K562 (cell line): ENCODE data around the gene CD22. TPM values are rescaled to one million over a fixed set of nuclear protein-coding genes. Genes with fewer than 3 reads are reported as not detected.

Experiments
- CBX5 ChIP-seq: IDR thresholded peaks from 2 replicates; pipeline ENCODE4 v1.6.1; 2014; ENCODE audit warnings: low read depth, borderline replicate concordance
- CEBPZ ChIP-seq: fragments of 150-350 bp; IDR thresholded peaks from 2 replicates; pipeline ENCODE4 v1.6.1; 2014; ENCODE audit warnings: low read depth, mild to moderate bottlenecking, low read length, borderline replicate concordance
- DEAF1 ChIP-seq: fragments of 450-650 bp; formaldehyde crosslinking; IDR thresholded peaks from 2 replicates; pipeline ENCODE4 v1.4.0; 2020; ENCODE audit warnings: mild to moderate bottlenecking, moderate library complexity
- FOSL1 ChIP-seq: fragments of 200-800 bp; sonication (Bioruptor generic); conservative IDR thresholded peaks from 2 replicates; pipeline ENCODE4 v1.6.1; 2016; ENCODE audit warnings: missing genetic modification characterization, missing compliant biosample characterization
- HLTF ChIP-seq: fragments of 450-650 bp; IDR thresholded peaks from 2 replicates; pipeline ENCODE4 v1.6.1; 2016
- L3MBTL2 ChIP-seq: fragments of 450-650 bp; IDR thresholded peaks from 2 replicates; pipeline ENCODE4 v1.6.1; 2016; ENCODE audit warnings: mild to moderate bottlenecking, moderate library complexity
- NFATC3 ChIP-seq: fragments of 450-650 bp; IDR thresholded peaks from 2 replicates; pipeline ENCODE4 v1.6.1; 2017; ENCODE audit warnings: mild to moderate bottlenecking
- NFXL1 ChIP-seq: fragments of 450-650 bp; formaldehyde crosslinking; IDR thresholded peaks from 2 replicates; pipeline ENCODE4 v1.4.0; 2021; ENCODE audit warnings: mild to moderate bottlenecking
- PYGO2 ChIP-seq: fragments of 450-650 bp; IDR thresholded peaks from 2 replicates; pipeline ENCODE4 v1.6.1; 2016; ENCODE audit warnings: mild to moderate bottlenecking, missing genetic modification characterization, moderate library complexity, missing compliant biosample characterization
- RBBP5 ChIP-seq: fragments of 200-600 bp; sonication (generic); IDR thresholded peaks from 2 replicates; pipeline ENCODE4 v1.6.1; 2012; ENCODE audit warnings: borderline replicate concordance, mild to moderate bottlenecking, low read length, control low read depth, inconsistent platforms; ENCODE audit not compliant: insufficient read depth, poor library complexity, severe bottlenecking
- ZBTB40 ChIP-seq, 2 experiments: fragments of 450-650 bp in 1 of 2; sonication (generic) in 1 of 2; formaldehyde crosslinking in 1 of 2; IDR thresholded peaks; 2 replicates each; pipeline versions ENCODE4 v1.7.1 to v1.9.0; 2016 to 2022; ENCODE audit warnings: inconsistent platforms in 1 of 2, mild to moderate bottlenecking in 1 of 2, missing genetic modification reagents in 1 of 2
- ZKSCAN3 ChIP-seq: fragments of 250-450 bp; sonication (Bioruptor Pico); IDR thresholded peaks from 2 replicates; pipeline ENCODE4 v1.4.0; 2020
- ZNF282 ChIP-seq: sonication (generic); formaldehyde crosslinking; IDR thresholded peaks from 2 replicates; pipeline ENCODE4 v1.8.1; 2023; ENCODE audit warnings: missing genetic modification reagents
- ZNF431 ChIP-seq: sonication (generic); formaldehyde crosslinking; IDR thresholded peaks from 2 replicates; pipeline ENCODE4 v1.8.0; 2022; ENCODE audit warnings: mild to moderate bottlenecking, missing genetic modification reagents
- polyA plus RNA-seq, 8 experiments: library from polyadenylated mRNA; depleted of rRNA in 4 of 8; stranded (reverse) in 5 of 8; unstranded in 3 of 8; fragments of >200 nt; fragmentation: Nextera tagmentation in 2 of 8; fragmentation: Illumina TruSeq in 1 of 8; extraction: Ambion mirVana in 2 of 8; extraction: Trizol in 1 of 8; gene quantifications; 2 replicates each; pipeline versions ENCODE4 v1.2.1 to v1.2.3, GENCODE V29; 2011 to 2014; ENCODE audit warnings: inconsistent platforms in 1 of 8, missing spikeins in 1 of 8
- total RNA-seq, 7 experiments: library from RNA; depleted of rRNA in 6 of 7; stranded (reverse); fragments of >200 nt in 6 of 7; fragmentation: Illumina TruSeq in 2 of 7; extraction: Trizol in 2 of 7; gene quantifications; 2 replicates each; pipeline versions ENCODE4 v1.2.1 to v1.2.3, GENCODE V29; 2011 to 2021; ENCODE audit warnings: low replicate concordance in 1 of 7

The CD22 gene
- total and polyA plus RNA-seq, 9 of the 15 experiments (the other 6 are each of a cell fraction or from before 2014, with no cell fraction given): 0.29 to 5.0 (median 3.5) TPM

- TF ChIP-seq CEBPZ (no peak), PYGO2 (tag) (0 out of 2 replicates have a peak, but pooled peaks have one; percentile 43), DEAF1 (CRISPR knock-in tag) (no peak), CBX5 (no peak), NFATC3 (no peak), NFXL1 (no peak), L3MBTL2 (peak; percentile 89), FOSL1 (tag) (peak; percentile 90), HLTF (no peak), RBBP5 (peak; percentile 56), ZBTB40 (IDR thresholded peaks at IDR 0.05) (no peak), ZBTB40 (CRISPR knock-in tag; IDR thresholded peaks at IDR 0.05) (no peak), ZNF282 (CRISPR knock-in tag) (no peak), ZNF431 (CRISPR knock-in tag) (no peak), ZKSCAN3 (CRISPR knock-in tag) (no peak)
Observed at GRCh38 chr19:35389192-35389861, 60.3 kb downstream of the CD22 start (continued).
